Activated CD8-positive, alpha-beta memory T cell treated with anti-CD3 and anti-CD28 coated beads, Interleukin-2, amount 50 U/mL, for 24 hours (primary cell): ENCODE measurements around the gene LRCOL1.

Experiments used
- DNase-seq: peaks from one replicate; pipeline ENCODE4 v3.0.0-alpha.2; 2020; ENCODE audit errors: extremely low read depth

The LRCOL1 gene

GRCh38 chr12:132619071-132619385, 8.6 kb upstream of the LRCOL1 start:
- DNase-seq = no peak

- no peak for DNase-seq
Measured at GRCh38 chr12:132618683-132619043, 8.3 kb upstream of the LRCOL1 start, which contains the start of gene P2RX2. P2RX2 (plus strand) TSS chr12:132618776; CDS start chr12:132618817, 41 bp downstream.

- no peak for DNase-seq
Measured at GRCh38 chr12:132617822-132618682, 7.7 kb upstream of the LRCOL1 start.

- no peak for DNase-seq
Measured at GRCh38 chr12:132617135-132617701, 6.8 kb upstream of the LRCOL1 start.

GRCh38 chr12:132615579-132616038, 5.2 kb upstream of the LRCOL1 start:
- no peak for DNase-seq

- DNase-seq = peak; percentile 57
Measured at GRCh38 chr12:132614861-132615578, 4.6 kb upstream of the LRCOL1 start.

GRCh38 chr12:132614029-132614428, 3.6 kb upstream of the LRCOL1 start:
- no peak for DNase-seq

GRCh38 chr12:132611620-132612019, 1.2 kb upstream of the LRCOL1 start:
- DNase-seq = no peak

GRCh38 chr12:132610866-132611602, 652 bp upstream of the LRCOL1 start:
- no peak for DNase-seq

GRCh38 chr12:132608231-132609171, 1.9 kb downstream of the LRCOL1 start:
- no peak for DNase-seq

- no peak for DNase-seq
Measured at GRCh38 chr12:132606927-132607326, 3.5 kb downstream of the LRCOL1 start.

- no peak for DNase-seq
Measured at GRCh38 chr12:132606466-132606865, 3.9 kb downstream of the LRCOL1 start.

GRCh38 chr12:132605892-132606291, 4.5 kb downstream of the LRCOL1 start:
- DNase-seq = no peak

- DNase-seq = no peak
Measured at GRCh38 chr12:132604668-132605441, 5.5 kb downstream of the LRCOL1 start.

- no peak for DNase-seq
Measured at GRCh38 chr12:132604151-132604618, 6.2 kb downstream of the LRCOL1 start.

- no peak for DNase-seq
Measured at GRCh38 chr12:132603240-132604150, 6.9 kb downstream of the LRCOL1 start.

- no peak for DNase-seq
Measured at GRCh38 chr12:132602572-132603239, 7.7 kb downstream of the LRCOL1 start.

- no peak for DNase-seq
Measured at GRCh38 chr12:132601171-132601883, 9.1 kb downstream of the LRCOL1 start.
